Sciatic nerve (tissue), 2 donors: ENCODE results near the gene CTNNA2. TPM values are rescaled to one million over a fixed set of nuclear protein-coding genes. Genes with fewer than 3 reads are reported as not detected.
"Not testable (repeated sequence)": the region's sequence is repeated elsewhere in the genome, so short reads cannot be mapped to it uniquely, and the experiment has no call there.

Experiments
- ATAC-seq: fragments of 200-7000 bp; cut with Tn5 transposase; one replicate; pipeline ENCODE4 v1.9.1; 2020; ENCODE audit warnings: mild to moderate bottlenecking, moderate library complexity
- DNase-seq: peaks from one replicate; pipeline ENCODE4 v3.0.0-alpha.2; 2020; ENCODE audit warnings: low spot score
- intact Hi-C: fragments of 100-400 bp; cut with DNase I; formaldehyde crosslinking; loops from one replicate; pipeline ENCODE4 v1.14.2; 2022
- total RNA-seq: library from RNA; stranded (reverse); fragmentation: NEBNext Ultra II Directional; extraction: Animal tissue kit (Norgen Biotek cat#: 25700); gene quantifications from one replicate; pipeline ENCODE4 v1.2.1, GENCODE V29; 2021
- donor health status: DM: no; HTN: no; CAD: no.
- donor health status: DM: no; HTN: no; CAD: no.

CTNNA2 gene
- total RNA-seq, 1 donor from 2014 or later, result 5.4 TPM

GRCh38 chr2:79994161-79994560 is 481.3 kb downstream of the CTNNA2 start:
- ATAC-seq (no peak), DNase-seq (no peak)
- intact Hi-C loops, result no loop called here

DNA sequence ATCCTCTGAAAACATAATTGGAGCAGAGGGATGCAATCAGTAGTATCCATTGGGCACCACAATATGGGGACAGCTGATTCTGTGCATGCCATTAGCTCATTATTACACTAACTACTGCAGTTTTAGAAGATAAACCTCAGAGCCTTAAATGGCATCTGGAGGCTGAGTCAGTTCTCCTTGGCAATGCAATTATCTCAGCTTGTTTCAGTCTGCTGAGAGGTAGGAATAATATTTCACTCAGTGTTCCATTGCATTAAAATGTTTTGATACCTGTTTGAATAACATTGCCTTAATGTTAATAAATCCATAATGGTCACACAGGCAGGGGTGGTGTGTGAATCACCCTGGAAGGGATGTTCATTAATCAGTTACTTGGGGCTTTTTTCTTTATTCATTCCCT is 482.1 kb downstream of the CTNNA2 start:
- intact Hi-C loops, result no loop called here
- ATAC-seq (no peak), DNase-seq (no peak)

- DNase-seq (no peak), ATAC-seq (no peak)
- intact Hi-C loops, result no loop called here
These were observed 483.9 kb downstream of the CTNNA2 start for GRCh38 chr2:79996709-79997108.

GRCh38 chr2:80001701-80002101 is 488.9 kb downstream of the CTNNA2 start:
- intact Hi-C loops, result no loop called here
- DNase-seq (no peak), ATAC-seq (no peak)

DNA sequence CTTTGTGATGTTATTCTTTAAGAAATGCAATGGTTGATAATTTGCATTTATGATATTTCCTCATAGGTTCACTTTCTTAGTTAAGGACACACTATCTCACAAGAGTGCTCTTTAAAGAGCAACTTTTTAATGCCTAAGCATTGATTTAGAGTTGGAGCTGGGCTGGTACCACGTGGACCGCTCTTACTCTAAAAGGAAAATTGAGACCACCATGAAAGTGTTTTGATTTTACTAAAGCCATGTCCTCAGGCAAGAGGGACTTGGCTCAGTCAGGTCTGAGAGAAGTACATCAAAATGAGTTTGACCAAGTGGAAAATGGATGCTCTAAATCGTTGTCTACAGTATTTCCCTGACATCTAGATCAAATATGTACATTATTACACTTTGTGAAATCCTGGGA is 489.3 kb downstream of the CTNNA2 start:
- no peak for DNase-seq
- intact Hi-C loops, result no loop called here
- no peak for ATAC-seq

- no peak for ATAC-seq
- DNase-seq, result no peak
- intact Hi-C loops, result no loop called here
These were observed 489.8 kb downstream of the CTNNA2 start for GRCh38 chr2:80002568-80003157.

DNA sequence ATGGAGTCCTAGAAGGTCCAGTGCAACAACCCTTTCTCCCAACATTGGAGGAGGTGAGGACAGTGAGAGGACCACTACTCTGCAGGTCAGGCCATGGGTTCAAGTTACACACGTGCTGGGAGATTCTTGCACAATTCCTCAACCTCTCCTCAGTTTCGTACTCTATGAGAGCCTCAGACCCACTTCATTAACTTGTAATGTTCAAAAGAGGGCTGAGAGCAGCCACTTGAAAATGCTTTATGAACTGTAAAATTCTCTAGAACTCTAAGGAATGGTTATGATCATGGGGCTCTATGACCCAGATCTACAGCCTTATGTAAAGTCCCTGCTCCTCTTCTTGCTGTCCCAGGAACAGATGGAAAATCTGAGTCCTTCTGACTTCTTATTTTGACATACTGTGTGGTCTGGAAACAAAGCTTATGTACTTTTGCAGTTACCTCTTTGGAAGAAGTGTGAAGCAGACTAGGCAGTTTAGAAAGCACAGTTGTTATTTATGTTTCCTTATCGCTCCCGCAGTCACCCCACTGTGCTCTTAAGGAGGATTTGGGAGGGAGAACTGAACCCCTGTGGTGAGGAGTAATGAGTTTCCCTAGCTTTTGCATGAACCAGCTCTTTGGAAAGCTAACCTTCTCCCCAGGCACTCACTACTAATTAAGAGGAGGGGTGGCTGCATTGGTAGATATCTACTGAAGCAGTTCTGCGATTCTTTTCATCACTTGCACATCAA is 495.1 kb downstream of the CTNNA2 start:
- DNase-seq (no peak), ATAC-seq (no peak)
- intact Hi-C loops, result no loop called here

- no peak for DNase-seq
- intact Hi-C loops, result no loop called here
- no peak for ATAC-seq
These were observed 495.7 kb downstream of the CTNNA2 start for GRCh38 chr2:80008596-80008995.

GRCh38 chr2:80009211-80009610 is 496.4 kb downstream of the CTNNA2 start:
- DNase-seq (no peak), ATAC-seq (no peak)
- intact Hi-C loops, result no loop called here

DNA sequence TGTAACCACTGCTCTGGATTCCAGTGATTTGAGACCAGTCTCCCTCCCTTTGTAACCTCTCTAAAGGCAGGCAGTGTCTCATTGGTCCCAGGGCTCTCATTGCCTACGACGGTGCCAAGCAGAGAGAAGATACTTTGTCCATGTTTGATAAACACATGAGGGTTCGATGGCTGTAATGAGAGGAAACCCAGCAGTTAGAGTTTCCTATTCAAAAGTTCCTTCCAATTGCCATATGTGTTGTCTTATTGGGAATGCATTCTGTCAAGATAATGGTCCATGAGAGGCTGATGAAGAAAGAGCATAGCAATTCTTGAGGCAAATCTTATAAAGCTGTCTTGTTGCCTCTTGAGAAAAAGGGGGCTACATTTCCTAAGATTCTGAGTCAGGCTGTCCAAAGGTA is 499.2 kb downstream of the CTNNA2 start:
- no peak for ATAC-seq
- no peak for DNase-seq
- intact Hi-C loops, result no loop called here

- DNase-seq (no peak), ATAC-seq (no peak)
- intact Hi-C loops, result no loop called here
These were observed 501.8 kb downstream of the CTNNA2 start for GRCh38 chr2:80014637-80015036.

GRCh38 chr2:80016171-80016570 is 503.3 kb downstream of the CTNNA2 start:
- ATAC-seq, result no peak
- intact Hi-C loops, result no loop called here

DNA sequence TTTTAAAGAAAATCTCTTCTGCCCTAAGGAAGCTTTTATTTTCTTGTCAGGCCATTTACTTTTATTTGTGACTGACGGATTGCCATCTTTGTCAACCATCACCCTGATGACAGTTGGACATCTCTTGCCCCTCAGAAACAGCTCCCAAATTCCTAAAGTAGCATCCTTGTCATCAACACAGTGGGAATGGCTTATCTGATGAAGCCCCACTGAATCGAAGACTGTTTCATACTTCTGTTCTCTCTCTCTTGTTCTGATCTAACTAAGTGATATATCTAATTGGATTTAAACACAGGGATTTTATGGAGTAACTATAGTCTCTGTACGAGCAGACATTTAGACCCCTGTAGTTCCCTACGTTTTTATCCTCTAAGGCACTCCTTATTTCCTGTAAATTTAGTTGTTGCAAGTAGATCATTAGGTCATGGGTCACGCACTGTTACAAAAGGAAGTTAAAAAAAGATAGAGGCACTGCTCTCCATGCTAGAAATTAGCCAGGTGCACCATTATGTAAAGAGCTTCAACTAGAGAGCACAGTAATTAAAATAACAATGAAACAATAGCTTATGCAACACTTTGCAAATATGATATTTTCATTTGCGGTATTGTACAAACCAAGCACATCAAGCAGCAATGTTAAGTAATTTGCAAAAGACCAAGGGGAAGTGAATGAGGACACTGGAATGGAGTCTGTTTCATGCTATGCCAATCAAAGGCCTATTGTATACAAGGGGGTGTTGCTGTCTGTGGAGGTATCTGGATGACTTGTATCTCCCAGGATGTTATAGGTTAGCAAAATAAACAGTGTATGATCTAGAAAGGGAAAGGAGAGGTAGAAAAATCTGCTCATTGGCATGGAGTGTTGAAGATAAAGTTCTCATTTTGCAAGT is 507.0 kb downstream of the CTNNA2 start:
- ATAC-seq (no peak), DNase-seq (no peak)
- intact Hi-C loops, result no loop called here

More at GRCh38 chr2:80016171-80016570, 503.3 kb downstream of the CTNNA2 start:
- no peak for DNase-seq

GRCh38 chr2:80022018-80022417 is 509.2 kb downstream of the CTNNA2 start:
- intact Hi-C loops, result no loop called here
- no peak for ATAC-seq
- DNase-seq, result no peak

GRCh38 chr2:80026040-80026729 is 513.3 kb downstream of the CTNNA2 start:
- ATAC-seq, result no peak
- DNase-seq, result no peak
- intact Hi-C loops, result no loop called here

DNA sequence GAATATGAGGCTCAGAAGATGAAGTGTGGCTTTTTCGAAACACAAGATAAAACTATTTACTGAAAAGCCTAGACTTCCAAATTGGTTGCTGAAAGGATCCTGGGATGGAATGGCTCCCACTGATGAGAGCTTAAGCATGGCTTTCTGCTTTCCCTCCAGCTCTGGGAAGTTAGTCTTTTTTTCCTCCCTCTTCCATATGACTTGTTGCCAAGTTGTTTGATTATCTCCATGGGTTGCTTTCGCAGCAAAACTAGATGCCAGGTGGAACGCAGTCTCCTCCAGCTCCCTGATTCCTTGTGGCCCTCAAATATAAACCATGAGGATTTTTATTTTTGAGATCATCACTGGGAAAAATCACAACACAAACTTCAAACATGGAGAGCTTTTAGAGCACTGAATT is 515.2 kb downstream of the CTNNA2 start:
- intact Hi-C loops, result no loop called here
- DNase-seq (no peak), ATAC-seq (no peak)

- no peak for DNase-seq
These were observed 515.7 kb downstream of the CTNNA2 start for GRCh38 chr2:80028584-80028983.

GRCh38 chr2:80030135-80030534 is 517.3 kb downstream of the CTNNA2 start:
- DNase-seq (no peak), ATAC-seq (no peak)
- intact Hi-C loops, result no loop called here

More at GRCh38 chr2:80028584-80028983, 515.7 kb downstream of the CTNNA2 start:
- intact Hi-C loops, result no loop called here
- ATAC-seq, result no peak

- intact Hi-C loops, ATAC-seq, DNase-seq: not testable (repeated sequence)
These were observed 519.8 kb downstream of the CTNNA2 start for GRCh38 chr2:80032684-80033083.
